ENCODE results near the gene HGFAC. TPM values are rescaled to one million over a fixed set of nuclear protein-coding genes. Genes with fewer than 3 reads are reported as not detected.
A peak's percentile ranks its signal among the peaks of the same experiment; 100 is the strongest.

Gene HGFAC
- total RNA-seq, 6 donors from 2014 or later, result 0.20 to 1.1 (median 0.49) TPM; not detected in 1

DNA sequence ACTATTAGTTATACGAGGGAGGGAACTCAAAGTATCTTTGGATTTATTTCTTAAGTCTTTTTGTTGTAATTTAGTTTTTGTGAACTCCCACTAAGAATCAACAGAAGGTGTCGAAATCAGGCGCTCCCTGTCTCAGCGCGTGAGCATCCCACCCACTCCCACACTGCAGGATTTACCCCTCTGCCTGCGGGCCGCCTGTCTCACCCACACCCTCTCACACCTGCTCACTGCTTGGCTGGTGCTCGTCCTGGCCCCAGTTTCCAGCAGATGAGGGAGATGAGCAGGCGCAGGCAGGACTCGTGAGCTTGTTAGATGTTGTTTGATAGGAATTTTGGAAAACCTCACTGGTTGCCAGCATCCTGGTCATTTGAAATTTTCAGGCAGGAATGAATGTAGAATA is 20.8 kb upstream of the HGFAC start:
- H3K27ac ChIP-seq, result no peak overlapping the region
- H3K36me3 ChIP-seq, result peaks cover 5 to 87% (median 60%) of the 10 kb centered on the region in 4 donors
- no peaks in the 10 kb centered on the region for H3K4me1 ChIP-seq
- no peak overlapping the region for H3K4me3 ChIP-seq
- H3K27me3 ChIP-seq, result no peaks in the 10 kb centered on the region
- ATAC-seq (ENCODE audit: low FRiP score in 2 of 2) (no peak), DNase-seq (no peak)
- WGBS, 2 donors, result 92 to 94% methylated on average over 10 of the region's 10 CpGs
- TF ChIP-seq POLR2A (IDR thresholded peaks at IDR 0.05) (no peak), POLR2AphosphoS5 (IDR thresholded peaks at IDR 0.05) (no peak), EP300 (IDR thresholded peaks at IDR 0.05) (no peak)
- TF ChIP-seq, protein P1, sequence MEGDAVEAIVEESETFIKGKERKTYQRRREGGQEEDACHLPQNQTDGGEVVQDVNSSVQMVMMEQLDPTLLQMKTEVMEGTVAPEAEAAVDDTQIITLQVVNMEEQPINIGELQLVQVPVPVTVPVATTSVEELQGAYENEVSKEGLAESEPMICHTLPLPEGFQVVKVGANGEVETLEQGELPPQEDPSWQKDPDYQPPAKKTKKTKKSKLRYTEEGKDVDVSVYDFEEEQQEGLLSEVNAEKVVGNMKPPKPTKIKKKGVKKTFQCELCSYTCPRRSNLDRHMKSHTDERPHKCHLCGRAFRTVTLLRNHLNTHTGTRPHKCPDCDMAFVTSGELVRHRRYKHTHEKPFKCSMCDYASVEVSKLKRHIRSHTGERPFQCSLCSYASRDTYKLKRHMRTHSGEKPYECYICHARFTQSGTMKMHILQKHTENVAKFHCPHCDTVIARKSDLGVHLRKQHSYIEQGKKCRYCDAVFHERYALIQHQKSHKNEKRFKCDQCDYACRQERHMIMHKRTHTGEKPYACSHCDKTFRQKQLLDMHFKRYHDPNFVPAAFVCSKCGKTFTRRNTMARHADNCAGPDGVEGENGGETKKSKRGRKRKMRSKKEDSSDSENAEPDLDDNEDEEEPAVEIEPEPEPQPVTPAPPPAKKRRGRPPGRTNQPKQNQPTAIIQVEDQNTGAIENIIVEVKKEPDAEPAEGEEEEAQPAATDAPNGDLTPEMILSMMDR (IDR thresholded peaks at IDR 0.05), result no peak
- H3K9me3 ChIP-seq, result no peaks in the 10 kb centered on the region

DNA sequence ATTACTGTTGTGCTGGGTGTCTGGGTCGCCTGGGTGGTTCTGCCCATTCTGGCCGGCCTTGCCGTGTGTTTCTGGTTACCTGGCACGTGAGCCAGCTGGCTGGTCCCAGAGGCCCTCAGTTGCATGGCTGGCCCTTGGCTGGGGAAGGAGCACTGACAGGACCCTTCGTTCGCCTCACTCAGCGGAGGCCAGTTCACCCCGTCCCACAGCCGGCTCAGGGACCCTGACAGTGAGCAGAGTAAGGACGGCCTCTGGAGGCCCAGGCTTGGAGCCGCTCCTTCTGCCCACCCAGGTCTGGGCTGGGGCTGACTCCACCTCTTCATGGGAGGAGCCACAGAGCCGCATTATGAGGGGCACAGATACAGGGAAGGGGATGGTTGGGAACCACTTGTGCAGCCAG is 20.3 kb upstream of the HGFAC start:
- H3K4me3 ChIP-seq, result no peak overlapping the region
- ATAC-seq (ENCODE audit: low FRiP score in 2 of 2), result no peak
- no peaks in the 10 kb centered on the region for H3K27me3 ChIP-seq
- WGBS, 2 donors, result 85% methylated on average over 9 of the region's 12 CpGs; no CpG with 5 or more reads in 1 of the 2 donors
- peaks cover under 1 to 84% (median 56%) of the 10 kb centered on the region in 4 donors for H3K36me3 ChIP-seq
- no peak overlapping the region for H3K27ac ChIP-seq
- peak in 1 of 2 donors; percentile 53 for DNase-seq
- TF ChIP-seq POLR2AphosphoS5 (IDR thresholded peaks at IDR 0.05) (no peak), POLR2A (IDR thresholded peaks at IDR 0.05) (no peak), EP300 (IDR thresholded peaks at IDR 0.05) (no peak)
- TF ChIP-seq, protein P1 (IDR thresholded peaks at IDR 0.05), result no peak
- no peaks in the 10 kb centered on the region for H3K4me1 ChIP-seq
- H3K9me3 ChIP-seq, result no peaks in the 10 kb centered on the region

DNA sequence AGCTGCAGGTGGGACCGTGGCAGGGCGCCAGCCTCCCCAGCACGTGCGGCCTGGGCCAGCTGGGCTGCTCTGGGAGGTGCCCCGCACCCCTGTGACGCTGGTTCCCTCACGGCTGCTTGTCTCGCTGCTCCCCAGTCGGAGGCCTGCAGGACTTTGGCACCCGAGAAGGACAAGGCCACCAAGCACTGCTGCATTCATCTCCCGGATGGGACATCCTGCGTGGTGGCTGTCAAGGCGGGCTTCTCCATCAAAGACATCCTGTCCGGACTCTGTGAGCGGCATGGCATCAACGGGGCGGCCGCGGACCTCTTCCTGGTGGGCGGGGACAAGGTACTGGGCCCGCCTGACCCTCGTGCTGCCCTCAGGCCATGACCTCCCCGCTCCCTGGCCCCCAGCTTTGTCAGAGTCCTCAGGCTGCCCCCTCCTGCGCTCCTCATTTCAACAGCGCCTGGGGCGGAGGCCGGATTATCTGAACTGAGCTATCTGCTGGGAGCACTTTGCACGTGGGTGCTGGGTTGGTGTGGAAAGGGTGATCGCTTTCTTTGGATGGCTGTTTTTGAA is 19.4 kb upstream of the HGFAC start:
- ATAC-seq (ENCODE audit: low FRiP score in 2 of 2) (no peak), DNase-seq (peak in 1 of 2 donors; percentile 79)
- no peak overlapping the region for H3K27ac ChIP-seq
- H3K4me3 ChIP-seq, result no peak overlapping the region
- TF ChIP-seq POLR2AphosphoS5 (IDR thresholded peaks at IDR 0.05), result no peak
- TF ChIP-seq, protein P1 (IDR thresholded peaks at IDR 0.05), result no peak
- TF ChIP-seq POLR2A (IDR thresholded peaks at IDR 0.05), result no peak
- TF ChIP-seq EP300 (IDR thresholded peaks at IDR 0.05), result no peak
- no peaks in the 10 kb centered on the region for H3K4me1 ChIP-seq
- WGBS, 2 donors, result 89 to 92% methylated on average over 18 to 29 of the region's 29 CpGs
- no peaks in the 10 kb centered on the region for H3K27me3 ChIP-seq
- no peaks in the 10 kb centered on the region for H3K9me3 ChIP-seq
- H3K36me3 ChIP-seq, result peaks cover 0 to 82% (median 52%) of the 10 kb centered on the region in 4 donors

DNA sequence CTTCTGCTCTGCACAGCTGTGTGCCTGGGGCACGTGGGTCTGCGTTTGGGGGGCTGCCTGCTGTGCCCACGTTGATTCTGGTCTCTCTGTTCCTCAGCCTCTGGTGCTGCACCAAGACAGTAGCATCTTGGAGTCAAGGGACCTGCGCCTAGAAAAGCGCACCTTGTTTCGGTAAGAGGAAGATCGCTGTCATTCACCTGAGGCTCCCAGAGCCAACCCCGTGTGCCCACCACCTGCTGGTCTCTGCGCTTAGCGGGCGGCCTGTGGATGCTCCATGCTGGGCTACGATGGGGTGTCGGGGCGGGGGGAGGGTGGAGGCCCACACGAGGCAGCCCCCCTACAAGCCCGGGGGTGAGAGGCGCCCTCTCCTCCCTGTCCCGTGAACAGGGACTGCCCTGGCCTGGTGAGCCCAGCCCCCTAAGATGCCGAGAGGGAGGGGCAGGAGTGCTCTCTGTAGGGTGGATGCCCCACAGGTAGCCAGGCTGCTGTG is 18.9 kb upstream of the HGFAC start:
- no peaks in the 10 kb centered on the region for H3K9me3 ChIP-seq
- TF ChIP-seq, protein P1 (IDR thresholded peaks at IDR 0.05), result no peak
- no peak for TF ChIP-seq POLR2AphosphoS5 (IDR thresholded peaks at IDR 0.05)
- no peak for TF ChIP-seq EP300 (IDR thresholded peaks at IDR 0.05)
- TF ChIP-seq POLR2A (IDR thresholded peaks at IDR 0.05), result no peak
- no peak overlapping the region for H3K27ac ChIP-seq
- 92 to 93% methylated on average over 6 to 19 of the region's 19 CpGs for WGBS, 2 donors
- ATAC-seq (ENCODE audit: low FRiP score in 2 of 2) (peak in 1 of 2 donors; percentile 19), DNase-seq (peak in 1 of 2 donors; percentile 52)
- peaks cover 0 to 78% (median 49%) of the 10 kb centered on the region in 4 donors for H3K36me3 ChIP-seq
- no peak overlapping the region for H3K4me3 ChIP-seq
- no peaks in the 10 kb centered on the region for H3K4me1 ChIP-seq
- no peaks in the 10 kb centered on the region for H3K27me3 ChIP-seq

DNA sequence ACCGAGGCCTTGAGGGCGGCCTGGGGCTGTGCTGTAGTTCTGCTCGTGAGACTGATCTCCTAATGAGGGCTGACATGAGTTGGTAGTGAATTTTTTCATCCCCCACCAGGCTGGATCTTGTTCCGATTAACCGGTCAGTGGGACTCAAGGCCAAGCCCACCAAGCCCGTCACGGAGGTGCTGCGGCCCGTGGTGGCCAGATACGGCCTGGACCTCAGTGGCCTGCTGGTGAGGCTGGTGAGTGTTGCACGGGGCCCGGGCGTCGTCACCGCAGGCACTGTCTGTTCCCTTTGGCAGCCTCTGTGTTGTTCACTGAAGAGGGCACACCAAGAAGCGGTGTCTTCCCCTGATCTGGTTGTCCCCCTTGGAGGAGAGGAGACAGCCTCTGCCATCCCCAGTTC is 18.4 kb upstream of the HGFAC start:
- no peaks in the 10 kb centered on the region for H3K9me3 ChIP-seq
- ATAC-seq (ENCODE audit: low FRiP score in 2 of 2), result no peak
- H3K4me1 ChIP-seq, result no peaks in the 10 kb centered on the region
- H3K27me3 ChIP-seq, result no peaks in the 10 kb centered on the region
- 94 to 97% methylated on average over 16 of the region's 16 CpGs for WGBS, 2 donors
- DNase-seq, result peak in 1 of 2 donors; percentile 64
- peaks cover 0 to 78% (median 46%) of the 10 kb centered on the region in 4 donors for H3K36me3 ChIP-seq
- no peak for TF ChIP-seq POLR2A (IDR thresholded peaks at IDR 0.05)
- TF ChIP-seq, protein P1 (IDR thresholded peaks at IDR 0.05), result no peak
- TF ChIP-seq POLR2AphosphoS5 (IDR thresholded peaks at IDR 0.05), result no peak
- no peak for TF ChIP-seq EP300 (IDR thresholded peaks at IDR 0.05)
- no peak overlapping the region for H3K27ac ChIP-seq
- H3K4me3 ChIP-seq, result no peak overlapping the region

All from upper lobe of left lung (tissue), 6 donors.